Osteoblast (primary cell): ENCODE data around the gene VPS18. TPM values are rescaled to one million over a fixed set of nuclear protein-coding genes. Genes with fewer than 3 reads are reported as not detected.

Experiments
- DNase-seq: peaks from one replicate; pipeline ENCODE4 v3.0.0; 2011; ENCODE audit warnings: low spot score, mixed read lengths; ENCODE audit not compliant: insufficient read length; ENCODE audit errors: missing footprints
- H2AFZ ChIP-seq: 2 replicates; pipeline ENCODE4 v1.6.0; 2011; ENCODE audit warnings: mild to moderate bottlenecking, low read length
- H3K27ac ChIP-seq: 2 replicates; pipeline ENCODE4 v1.5.1; 2011; ENCODE audit warnings: mild to moderate bottlenecking, low read depth, low read length, moderate library complexity
- H3K27me3 ChIP-seq: 2 replicates; pipeline ENCODE4 v1.6.0; 2012; ENCODE audit warnings: mild to moderate bottlenecking, control low read depth, inconsistent platforms, low read length, moderate library complexity; ENCODE audit not compliant: insufficient read depth
- H3K36me3 ChIP-seq: 2 replicates; pipeline ENCODE4 v1.5.1; 2011; ENCODE audit warnings: mild to moderate bottlenecking, low read length, control low read depth, moderate library complexity; ENCODE audit not compliant: insufficient read depth
- H3K4me1 ChIP-seq: 2 replicates; pipeline ENCODE4 v1.5.1; 2011; ENCODE audit warnings: mild to moderate bottlenecking, low read length, control low read depth, moderate library complexity; ENCODE audit not compliant: insufficient read depth
- H3K4me2 ChIP-seq: 2 replicates; pipeline ENCODE4 v1.6.0; 2011; ENCODE audit warnings: mild to moderate bottlenecking, low read length; ENCODE audit not compliant: insufficient read depth
- H3K4me3 ChIP-seq: fragments of 200-600 bp; sonication (generic); 3 replicates; pipeline ENCODE4 v1.5.1; 2012; ENCODE audit warnings: mild to moderate bottlenecking, low read length, inconsistent platforms; ENCODE audit not compliant: insufficient read depth
- H3K79me2 ChIP-seq: 2 replicates; pipeline ENCODE4 v1.6.0; 2012; ENCODE audit warnings: mild to moderate bottlenecking, low read length, control low read depth, inconsistent platforms; ENCODE audit not compliant: insufficient read depth
- H3K9me3 ChIP-seq: 2 replicates; pipeline ENCODE4 v1.5.1; 2011; ENCODE audit warnings: low read depth, low read length, control low read depth
- H4K20me1 ChIP-seq: 2 replicates; pipeline ENCODE4 v1.6.0; 2012; ENCODE audit warnings: mild to moderate bottlenecking, low read length, control low read depth; ENCODE audit not compliant: insufficient read depth
- CTCF ChIP-seq: IDR thresholded peaks from 2 replicates; pipeline ENCODE4 v1.5.1; 2011; ENCODE audit warnings: mild to moderate bottlenecking, low read depth, low read length, moderate library complexity; ENCODE audit errors: extremely low read depth
- total RNA-seq: library from RNA; depleted of rRNA; stranded (reverse); fragments of >200 nt; gene quantifications from 2 replicates; pipeline ENCODE4 v1.2.3, GENCODE V29; 2012

Gene VPS18
- total RNA-seq, 1 donor = 60.8 TPM

- H3K27me3 ChIP-seq = no peaks in the 10 kb centered on the region
- DNase-seq = peak; percentile 65
- H3K4me3 ChIP-seq = peak overlapping the region; percentile 74
- peak overlapping the region; percentile 47 for H2AFZ ChIP-seq
- peak overlapping the region; percentile 92 for H3K4me2 ChIP-seq
- H4K20me1 ChIP-seq = peaks cover 29% of the 10 kb centered on the region
- H3K4me1 ChIP-seq = peaks cover 34% of the 10 kb centered on the region
- H3K36me3 ChIP-seq = peaks cover 19% of the 10 kb centered on the region
- peaks cover 23% of the 10 kb centered on the region for H3K79me2 ChIP-seq
- no peaks in the 10 kb centered on the region for H3K9me3 ChIP-seq
- H3K27ac ChIP-seq = peak overlapping the region; percentile 69
- no peak for TF ChIP-seq CTCF
These were observed 12.9 kb downstream of the VPS18 start for GRCh38 chr15:40906991-40907802.

GRCh38 chr15:40908095-40908494 lies 13.8 kb downstream of the VPS18 start:
- Histone ChIP-seq H3K79me2 (peaks cover 14% of the 10 kb centered on the region), H4K20me1 (peaks cover 20% of the 10 kb centered on the region), H3K27ac (no peak overlapping the region), H3K4me3 (no peak overlapping the region), H3K9me3 (no peaks in the 10 kb centered on the region), H3K4me2 (no peak overlapping the region), H3K27me3 (no peaks in the 10 kb centered on the region), H2AFZ (no peak overlapping the region), H3K4me1 (peaks cover 34% of the 10 kb centered on the region), H3K36me3 (peaks cover 11% of the 10 kb centered on the region)
- DNase-seq = no peak
- TF ChIP-seq CTCF = no peak

- peak overlapping the region; percentile 22 for H2AFZ ChIP-seq
- peak overlapping the region; percentile 8 for H3K4me2 ChIP-seq
- peak; percentile 83 for DNase-seq
- H3K4me3 ChIP-seq = no peak overlapping the region
- H3K4me1 ChIP-seq = peaks cover 34% of the 10 kb centered on the region
- peaks cover 3% of the 10 kb centered on the region for H3K79me2 ChIP-seq
- peak overlapping the region; percentile 16 for H3K27ac ChIP-seq
- no peak for TF ChIP-seq CTCF
- H3K9me3 ChIP-seq = no peaks in the 10 kb centered on the region
- H4K20me1 ChIP-seq = peaks cover 3% of the 10 kb centered on the region
- no peaks in the 10 kb centered on the region for H3K36me3 ChIP-seq
- no peaks in the 10 kb centered on the region for H3K27me3 ChIP-seq
These were observed 15.7 kb downstream of the VPS18 start for GRCh38 chr15:40909662-40910630.
